Measurements from ENCODE around the gene PTPN3. TPM values are rescaled to one million over a fixed set of nuclear protein-coding genes. Genes with fewer than 3 reads are reported as not detected.

Gene PTPN3
- total and polyA plus RNA-seq, 9 of the 15 experiments (the other 6 are each of a cell fraction or from before 2014, with no cell fraction given), result 0.02 TPM; not detected in 8

- TF ChIP-seq RREB1 (CRISPR knock-in tag; IDR thresholded peaks at IDR 0.05), result no peak
- no peak for TF ChIP-seq ZC3H11A (IDR thresholded peaks at IDR 0.05; ENCODE audit: low read depth, low read length)
- TF ChIP-seq TGIF2 (CRISPR knock-in tag; IDR thresholded peaks at IDR 0.05), result no peak
- TF ChIP-seq XRCC3 (IDR thresholded peaks at IDR 0.05), result no peak
- TF ChIP-seq HCFC1 (IDR thresholded peaks at IDR 0.05; ENCODE audit: low read depth, low read length), result no peak
- TF ChIP-seq ZBTB2 (IDR thresholded peaks at IDR 0.05), result no peak
- TF ChIP-seq MTA2 (IDR thresholded peaks at IDR 0.05; ENCODE audit: low read depth), result no peak
- TF ChIP-seq RBM34 (IDR thresholded peaks at IDR 0.05; ENCODE audit: borderline replicate concordance, insufficient read depth, low read length), result no peak
- no peak for TF ChIP-seq VEZF1 (CRISPR knock-in tag; IDR thresholded peaks at IDR 0.05)
- TF ChIP-seq USF1 (CRISPR knock-in tag; IDR thresholded peaks at IDR 0.05), result no peak
- TF ChIP-seq HOXB6 (CRISPR knock-in tag; IDR thresholded peaks at IDR 0.05; ENCODE audit: borderline replicate concordance), result no peak
- TF ChIP-seq NKRF (IDR thresholded peaks at IDR 0.05; ENCODE audit: borderline replicate concordance), result no peak
These were observed 4.5 kb downstream of the PTPN3 start (continued) for GRCh38 chr9:109493648-109494047.
